CD14-positive monocyte (primary cell): ENCODE data around the gene OAS2. TPM values are rescaled to one million over a fixed set of nuclear protein-coding genes. Genes with fewer than 3 reads are reported as not detected.

ENCODE experiments used
- DNase-seq, 3 donors: peaks; one replicate each; pipeline ENCODE4 v3.0.0-alpha.2; 2011 to 2022
- H2AFZ ChIP-seq: 2 replicates; pipeline ENCODE4 v1.6.0; 2012; ENCODE audit warnings: mild to moderate bottlenecking, low read depth, low read length, inconsistent platforms; ENCODE audit not compliant: insufficient read depth, poor library complexity, severe bottlenecking
- H3K27ac ChIP-seq, 2 donors: 1 replicate in 1 of 2; 2 replicates in 1 of 2; pipeline ENCODE4 v1.5.1; 2012 to 2013; ENCODE audit warnings: low read length in 2 of 2, control low read depth in 1 of 2, inconsistent platforms in 1 of 2, low read depth in 1 of 2, mild to moderate bottlenecking in 1 of 2
- H3K27me3 ChIP-seq, 2 donors: one replicate each; pipeline versions ENCODE4 v1.6.0 to v1.6.1; 2011 to 2013; ENCODE audit warnings: low read length in 2 of 2; ENCODE audit not compliant: control insufficient read depth in 2 of 2, insufficient read depth in 2 of 2
- H3K36me3 ChIP-seq, 2 donors: replicated peaks in 1 of 2; 1 replicate in 1 of 2; 2 replicates in 1 of 2; pipeline versions ENCODE4 v1.5.1 to v1.6.1; 2012 to 2013; ENCODE audit warnings: low read length in 2 of 2, control low read depth in 1 of 2, inconsistent platforms in 1 of 2, mild to moderate bottlenecking in 1 of 2; ENCODE audit not compliant: insufficient read depth in 2 of 2, control insufficient read depth in 1 of 2
- H3K4me1 ChIP-seq, 2 donors: 1 replicate in 1 of 2; 2 replicates in 1 of 2; pipeline versions ENCODE4 v1.5.1 to v1.6.1; 2012 to 2013; ENCODE audit warnings: low read length in 2 of 2, control low read depth in 1 of 2, inconsistent platforms in 1 of 2, mild to moderate bottlenecking in 1 of 2, moderate library complexity in 1 of 2; ENCODE audit not compliant: insufficient read depth in 2 of 2, control insufficient read depth in 1 of 2
- H3K4me2 ChIP-seq: replicated peaks from 2 replicates; pipeline ENCODE3; 2012; ENCODE audit warnings: low read length, moderate library complexity, mild to moderate bottlenecking; ENCODE audit not compliant: poor library complexity, severe bottlenecking; ENCODE audit errors: extremely low read depth
- H3K4me3 ChIP-seq, 3 experiments: fragments of 200-600 bp in 1 of 3; sonication (generic) in 1 of 3; replicated peaks in 1 of 3; 1 replicate in 2 of 3; 2 replicates in 1 of 3; pipeline ENCODE4 v1.5.1; 2011 to 2013; ENCODE audit warnings: low read length in 3 of 3, mild to moderate bottlenecking in 3 of 3, control low read depth in 2 of 3, low read depth in 2 of 3, inconsistent platforms in 1 of 3, moderate library complexity in 1 of 3
- H3K79me2 ChIP-seq: 2 replicates; pipeline ENCODE4 v1.6.0; 2012; ENCODE audit warnings: mild to moderate bottlenecking, control low read depth, inconsistent platforms, low read length, moderate library complexity; ENCODE audit not compliant: insufficient read depth
- H3K9ac ChIP-seq: 2 replicates; pipeline ENCODE4 v1.6.0; 2017; ENCODE audit warnings: low read length, mild to moderate bottlenecking; ENCODE audit not compliant: insufficient read depth, poor library complexity, severe bottlenecking
- H3K9me3 ChIP-seq, 2 donors: replicated peaks in 1 of 2; 1 replicate in 1 of 2; 2 replicates in 1 of 2; pipeline versions ENCODE4 v1.5.1 to v1.6.1; 2012 to 2013; ENCODE audit warnings: low read length in 2 of 2, control low read depth in 1 of 2; ENCODE audit not compliant: control insufficient read depth in 1 of 2, insufficient read depth in 1 of 2
- H4K20me1 ChIP-seq: 2 replicates; pipeline ENCODE4 v1.6.0; 2012; ENCODE audit warnings: mild to moderate bottlenecking, low read length, control low read depth, moderate library complexity; ENCODE audit not compliant: insufficient read depth
- H3K27ac Mint-ChIP-seq, 7 donors: one replicate each; pipeline ENCODE4 v1.8.0; 2020; ENCODE audit warnings: mild to moderate bottlenecking in 7 of 7, mixed read lengths in 7 of 7, moderate library complexity in 6 of 7, inconsistent platforms in 2 of 7
- H3K27me3 Mint-ChIP-seq, 3 donors: one replicate each; pipeline ENCODE4 v1.8.0; 2021 to 2022; ENCODE audit warnings: low read depth in 3 of 3, mild to moderate bottlenecking in 3 of 3, mixed read lengths in 3 of 3, moderate library complexity in 3 of 3, inconsistent platforms in 1 of 3
- H3K36me3 Mint-ChIP-seq, 2 donors: one replicate each; pipeline ENCODE4 v1.8.0; 2020; ENCODE audit warnings: mixed read lengths in 2 of 2, inconsistent platforms in 1 of 2, mild to moderate bottlenecking in 1 of 2
- H3K4me1 Mint-ChIP-seq: one replicate; pipeline ENCODE4 v1.8.0; 2020; ENCODE audit warnings: mild to moderate bottlenecking, mixed read lengths
- H3K4me3 Mint-ChIP-seq, 2 donors: one replicate each; pipeline ENCODE4 v1.8.0; 2020; ENCODE audit warnings: mild to moderate bottlenecking in 2 of 2, mixed read lengths in 2 of 2, moderate library complexity in 1 of 2
- H3K9me3 Mint-ChIP-seq, 7 donors: one replicate each; pipeline ENCODE4 v1.8.0; 2020 to 2022; ENCODE audit warnings: mixed read lengths in 7 of 7, mild to moderate bottlenecking in 6 of 7, moderate library complexity in 6 of 7, inconsistent platforms in 2 of 7
- CTCF ChIP-seq: fragments of 200-600 bp; IDR thresholded peaks from one replicate; pipeline ENCODE4 v1.8.0; 2022; ENCODE audit warnings: antibody characterized with exemption, mild to moderate bottlenecking
- WGBS: methylation state at CpG from one replicate; pipeline ENCODE4 v1.1.5; 2013; ENCODE audit warnings: missing lambda C conversion rate; ENCODE audit not compliant: insufficient coverage; 5-methylcytosine and 5-hydroxymethylcytosine counted together
- intact Hi-C, 2 donors: fragments of 100-400 bp; cut with micrococcal nuclease; formaldehyde crosslinking; loops; one replicate each; pipeline versions ENCODE4 v1.15.0 to v1.15.1; 2023
- polyA plus RNA-seq, 3 donors: library from polyadenylated mRNA; depleted of rRNA in 1 of 3; unstranded in 2 of 3; stranded (reverse) in 1 of 3; fragments of 300-500 nt in 2 of 3; fragments of >200 nt in 1 of 3; fragmentation: Illumina TruSeq in 2 of 3; gene quantifications; 1 replicate in 2 of 3; 2 replicates in 1 of 3; pipeline ENCODE4 v1.2.3, GENCODE V29; 2012 to 2021

OAS2 gene
- polyA plus RNA-seq, 3 donors: 27.7 to 55.9 (median 40.1) TPM

GRCh38 chr12:112947314-112947713 is 31.0 kb upstream of the OAS2 start:
- no peaks in the 10 kb centered on the region for H3K9me3 ChIP-seq
- no peaks in the 10 kb centered on the region for H3K27me3 ChIP-seq
- Mint-ChIP-seq H3K27me3 (peaks cover 0 to 3% (median 1%) of the 10 kb centered on the region in 3 donors), H3K4me1 (no peaks in the 10 kb centered on the region), H3K36me3 (peaks cover 67 to 87% of the 10 kb centered on the region in 2 donors), H3K9me3 (peaks cover 0 to 3% (median 0%) of the 10 kb centered on the region in 7 donors), H3K27ac (no peak overlapping the region), H3K4me3 (no peak overlapping the region)
- H2AFZ ChIP-seq: no peak overlapping the region
- H3K36me3 ChIP-seq: peaks cover 73 to 96% of the 10 kb centered on the region in 2 donors
- DNase-seq: no peak
- no peak for TF ChIP-seq CTCF
- H3K79me2 ChIP-seq: no peaks in the 10 kb centered on the region
- intact Hi-C loops: no loop called here
- no peak overlapping the region for H3K9ac ChIP-seq
- no peak overlapping the region for H3K4me3 ChIP-seq
- no CpG with 5 or more reads among the region's 1 CpG for WGBS
- H3K27ac ChIP-seq: no peak overlapping the region
- H4K20me1 ChIP-seq: peaks cover 25% of the 10 kb centered on the region
- no peak overlapping the region for H3K4me2 ChIP-seq
- H3K4me1 ChIP-seq: no peaks in the 10 kb centered on the region

GRCh38 chr12:112947761-112948160 is 30.6 kb upstream of the OAS2 start:
- no peak overlapping the region for H3K4me3 ChIP-seq
- no peaks in the 10 kb centered on the region for H3K9me3 ChIP-seq
- H3K9ac ChIP-seq: no peak overlapping the region
- no peak overlapping the region for H3K27ac Mint-ChIP-seq
- H3K36me3 ChIP-seq: peaks cover 74 to 99% of the 10 kb centered on the region in 2 donors
- peaks cover 0 to 3% (median 0%) of the 10 kb centered on the region in 7 donors for H3K9me3 Mint-ChIP-seq
- no peaks in the 10 kb centered on the region for H3K27me3 ChIP-seq
- H4K20me1 ChIP-seq: peaks cover 29% of the 10 kb centered on the region
- peaks cover 0 to 3% (median 1%) of the 10 kb centered on the region in 3 donors for H3K27me3 Mint-ChIP-seq
- no peak overlapping the region for H3K4me3 Mint-ChIP-seq
- no peak for DNase-seq
- H3K79me2 ChIP-seq: no peaks in the 10 kb centered on the region
- WGBS: 100% methylated on average over 5 of the region's 5 CpGs
- no peak overlapping the region for H3K4me2 ChIP-seq
- H3K27ac ChIP-seq: no peak overlapping the region
- TF ChIP-seq CTCF: no peak
- no peaks in the 10 kb centered on the region for H3K4me1 Mint-ChIP-seq
- intact Hi-C loops: no loop called here
- H3K36me3 Mint-ChIP-seq: peaks cover 71 to 91% of the 10 kb centered on the region in 2 donors
- H2AFZ ChIP-seq: no peak overlapping the region
- no peaks in the 10 kb centered on the region for H3K4me1 ChIP-seq
